SK-N-SH treated with all-trans-retinoic acid at 6 μM for 48 hours (cell line): Measurements from ENCODE around the gene JHY.

ENCODE experiments used
- ZNF70 ChIP-seq: fragments of 450-650 bp; formaldehyde crosslinking; IDR thresholded peaks from 2 replicates; pipeline ENCODE4 v1.5.0; 2020; ENCODE audit warnings: mild to moderate bottlenecking, moderate library complexity
- TF ChIP-seq, protein P1 (sequence below): fragments of 250-450 bp; sonication (Bioruptor Pico); IDR thresholded peaks from 2 replicates; pipeline ENCODE4 v1.5.0; 2020; ENCODE audit warnings: mild to moderate bottlenecking, moderate library complexity
- TF ChIP-seq, protein P2 (sequence below): fragments of 250-450 bp; sonication (Bioruptor Pico); IDR thresholded peaks from 2 replicates; pipeline ENCODE4 v1.5.1; 2021; ENCODE audit warnings: mild to moderate bottlenecking, moderate library complexity

DNA sequence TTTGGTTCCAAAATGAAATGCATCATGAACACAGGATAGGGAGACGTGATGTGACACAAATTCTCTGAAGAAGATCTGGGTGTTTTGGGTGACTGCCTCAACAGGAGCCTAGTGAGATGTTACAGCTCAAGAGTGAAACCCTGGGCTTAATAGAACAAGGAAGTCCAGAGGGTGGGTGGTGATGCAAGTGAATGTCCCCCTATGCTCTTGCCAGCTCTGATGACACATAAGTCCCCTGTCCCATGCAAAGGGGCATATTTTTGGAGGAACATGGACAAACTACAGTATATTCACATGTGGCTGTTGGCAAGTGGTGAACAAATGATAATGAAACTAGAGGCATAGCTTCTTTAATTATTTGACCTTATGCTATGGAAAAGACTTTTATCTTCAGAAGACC is 35.1 kb upstream of the JHY start:
- no peak for TF ChIP-seq ZNF70 (CRISPR knock-in tag)
- TF ChIP-seq, protein P1, sequence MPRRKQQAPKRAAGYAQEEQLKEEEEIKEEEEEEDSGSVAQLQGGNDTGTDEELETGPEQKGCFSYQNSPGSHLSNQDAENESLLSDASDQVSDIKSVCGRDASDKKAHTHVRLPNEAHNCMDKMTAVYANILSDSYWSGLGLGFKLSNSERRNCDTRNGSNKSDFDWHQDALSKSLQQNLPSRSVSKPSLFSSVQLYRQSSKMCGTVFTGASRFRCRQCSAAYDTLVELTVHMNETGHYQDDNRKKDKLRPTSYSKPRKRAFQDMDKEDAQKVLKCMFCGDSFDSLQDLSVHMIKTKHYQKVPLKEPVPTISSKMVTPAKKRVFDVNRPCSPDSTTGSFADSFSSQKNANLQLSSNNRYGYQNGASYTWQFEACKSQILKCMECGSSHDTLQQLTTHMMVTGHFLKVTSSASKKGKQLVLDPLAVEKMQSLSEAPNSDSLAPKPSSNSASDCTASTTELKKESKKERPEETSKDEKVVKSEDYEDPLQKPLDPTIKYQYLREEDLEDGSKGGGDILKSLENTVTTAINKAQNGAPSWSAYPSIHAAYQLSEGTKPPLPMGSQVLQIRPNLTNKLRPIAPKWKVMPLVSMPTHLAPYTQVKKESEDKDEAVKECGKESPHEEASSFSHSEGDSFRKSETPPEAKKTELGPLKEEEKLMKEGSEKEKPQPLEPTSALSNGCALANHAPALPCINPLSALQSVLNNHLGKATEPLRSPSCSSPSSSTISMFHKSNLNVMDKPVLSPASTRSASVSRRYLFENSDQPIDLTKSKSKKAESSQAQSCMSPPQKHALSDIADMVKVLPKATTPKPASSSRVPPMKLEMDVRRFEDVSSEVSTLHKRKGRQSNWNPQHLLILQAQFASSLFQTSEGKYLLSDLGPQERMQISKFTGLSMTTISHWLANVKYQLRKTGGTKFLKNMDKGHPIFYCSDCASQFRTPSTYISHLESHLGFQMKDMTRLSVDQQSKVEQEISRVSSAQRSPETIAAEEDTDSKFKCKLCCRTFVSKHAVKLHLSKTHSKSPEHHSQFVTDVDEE (CRISPR knock-in tag), result no peak
- TF ChIP-seq, protein P2, sequence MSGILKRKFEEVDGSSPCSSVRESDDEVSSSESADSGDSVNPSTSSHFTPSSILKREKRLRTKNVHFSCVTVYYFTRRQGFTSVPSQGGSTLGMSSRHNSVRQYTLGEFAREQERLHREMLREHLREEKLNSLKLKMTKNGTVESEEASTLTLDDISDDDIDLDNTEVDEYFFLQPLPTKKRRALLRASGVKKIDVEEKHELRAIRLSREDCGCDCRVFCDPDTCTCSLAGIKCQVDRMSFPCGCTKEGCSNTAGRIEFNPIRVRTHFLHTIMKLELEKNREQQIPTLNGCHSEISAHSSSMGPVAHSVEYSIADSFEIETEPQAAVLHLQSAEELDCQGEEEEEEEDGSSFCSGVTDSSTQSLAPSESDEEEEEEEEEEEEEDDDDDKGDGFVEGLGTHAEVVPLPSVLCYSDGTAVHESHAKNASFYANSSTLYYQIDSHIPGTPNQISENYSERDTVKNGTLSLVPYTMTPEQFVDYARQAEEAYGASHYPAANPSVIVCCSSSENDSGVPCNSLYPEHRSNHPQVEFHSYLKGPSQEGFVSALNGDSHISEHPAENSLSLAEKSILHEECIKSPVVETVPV (CRISPR knock-in tag), result no peak
